Kidney epithelial cell (primary cell): ENCODE results near the gene CAMK2D. TPM values are rescaled to one million over a fixed set of nuclear protein-coding genes. Genes with fewer than 3 reads are reported as not detected.

Experiments
- DNase-seq: peaks from one replicate; pipeline ENCODE4 v3.0.0-alpha.2; 2010; ENCODE audit warnings: low read depth
- H3K27me3 ChIP-seq: 2 replicates; pipeline ENCODE4 v1.6.0; 2011; ENCODE audit warnings: low read length; ENCODE audit not compliant: control insufficient read depth, insufficient read depth
- H3K36me3 ChIP-seq: 2 replicates; pipeline ENCODE4 v1.5.1; 2011; ENCODE audit warnings: low read length; ENCODE audit not compliant: control insufficient read depth, insufficient read depth
- H3K4me3 ChIP-seq: 2 replicates; pipeline ENCODE4 v1.5.1; 2011; ENCODE audit warnings: low read depth, mild to moderate bottlenecking, control low read depth, low read length
- total RNA-seq: library from RNA; depleted of rRNA; stranded (reverse); fragments of >200 nt; gene quantifications from 2 replicates; pipeline ENCODE4 v1.2.3, GENCODE V29; 2015
- TF ChIP-seq, protein P1 (sequence below): IDR thresholded peaks from 2 replicates; pipeline ENCODE4 v1.5.1; 2011; ENCODE audit warnings: mild to moderate bottlenecking, moderate library complexity, low read length, control low read depth, inconsistent platforms; ENCODE audit not compliant: insufficient read depth, poor library complexity, severe bottlenecking

Gene CAMK2D
- total RNA-seq, 1 donor from 2014 or later = 36.2 TPM

DNA sequence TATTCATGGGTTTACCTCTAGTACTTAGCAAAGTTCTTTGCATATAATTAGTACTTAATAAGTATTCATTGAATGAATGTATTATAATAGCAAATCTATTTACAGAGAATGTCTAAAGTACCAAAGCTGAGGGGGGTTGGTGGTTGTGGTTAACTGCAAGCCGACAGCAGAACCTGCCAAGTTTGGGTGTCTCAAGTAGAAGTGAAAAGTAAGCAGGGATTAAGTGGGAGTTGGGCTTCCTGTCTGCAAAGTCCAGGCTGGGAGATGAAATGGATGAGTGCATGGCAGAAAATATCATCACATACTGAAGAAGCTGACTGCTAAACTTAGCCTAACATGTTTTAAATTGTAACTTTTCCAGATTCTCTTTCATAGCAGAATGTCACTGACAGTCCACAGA lies 169.6 kb downstream of the CAMK2D start:
- DNase-seq = no peak
- no peak overlapping the region for H3K4me3 ChIP-seq
- H3K27me3 ChIP-seq = no peaks in the 10 kb centered on the region
- H3K36me3 ChIP-seq = peaks cover 1% of the 10 kb centered on the region
- TF ChIP-seq, protein P1, sequence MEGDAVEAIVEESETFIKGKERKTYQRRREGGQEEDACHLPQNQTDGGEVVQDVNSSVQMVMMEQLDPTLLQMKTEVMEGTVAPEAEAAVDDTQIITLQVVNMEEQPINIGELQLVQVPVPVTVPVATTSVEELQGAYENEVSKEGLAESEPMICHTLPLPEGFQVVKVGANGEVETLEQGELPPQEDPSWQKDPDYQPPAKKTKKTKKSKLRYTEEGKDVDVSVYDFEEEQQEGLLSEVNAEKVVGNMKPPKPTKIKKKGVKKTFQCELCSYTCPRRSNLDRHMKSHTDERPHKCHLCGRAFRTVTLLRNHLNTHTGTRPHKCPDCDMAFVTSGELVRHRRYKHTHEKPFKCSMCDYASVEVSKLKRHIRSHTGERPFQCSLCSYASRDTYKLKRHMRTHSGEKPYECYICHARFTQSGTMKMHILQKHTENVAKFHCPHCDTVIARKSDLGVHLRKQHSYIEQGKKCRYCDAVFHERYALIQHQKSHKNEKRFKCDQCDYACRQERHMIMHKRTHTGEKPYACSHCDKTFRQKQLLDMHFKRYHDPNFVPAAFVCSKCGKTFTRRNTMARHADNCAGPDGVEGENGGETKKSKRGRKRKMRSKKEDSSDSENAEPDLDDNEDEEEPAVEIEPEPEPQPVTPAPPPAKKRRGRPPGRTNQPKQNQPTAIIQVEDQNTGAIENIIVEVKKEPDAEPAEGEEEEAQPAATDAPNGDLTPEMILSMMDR = no peak

DNA sequence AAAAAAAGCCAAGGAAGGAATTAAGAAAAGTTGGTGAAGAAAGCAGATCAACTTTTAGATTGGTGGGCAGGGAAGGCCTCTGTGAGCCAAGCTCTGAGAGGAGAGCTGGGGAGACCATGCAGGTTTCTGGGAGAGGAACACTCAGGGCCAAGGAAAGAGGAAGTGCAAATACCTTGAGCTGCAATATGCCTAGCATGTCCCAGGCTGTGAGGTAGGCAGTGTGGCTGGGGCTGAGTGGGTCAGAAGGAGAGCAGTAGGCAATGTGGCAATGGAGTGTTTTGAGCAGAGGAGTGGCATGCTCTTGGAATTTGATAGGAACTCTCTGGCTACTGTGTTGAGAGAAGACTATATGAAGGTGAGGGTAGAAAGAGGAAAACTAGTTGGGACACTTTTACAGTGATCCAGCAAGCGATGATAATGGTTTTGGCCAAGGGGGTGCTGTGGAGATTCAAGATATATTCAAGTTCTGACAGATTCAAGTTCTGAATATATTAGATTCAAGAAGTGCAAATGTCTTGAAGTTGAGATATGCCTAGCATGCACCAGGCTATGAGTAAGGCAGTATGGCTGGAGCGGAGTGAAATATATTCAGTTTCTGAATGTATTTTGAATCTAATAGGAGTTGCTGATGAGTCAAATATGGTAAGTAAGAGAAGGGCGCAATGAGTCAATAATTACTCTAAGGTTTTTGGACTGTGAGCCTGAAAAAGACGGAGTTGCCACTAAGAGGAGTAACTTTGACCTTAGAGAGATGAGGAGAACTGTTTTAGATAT lies 172.5 kb downstream of the CAMK2D start:
- peaks cover 1% of the 10 kb centered on the region for H3K36me3 ChIP-seq
- no peaks in the 10 kb centered on the region for H3K27me3 ChIP-seq
- no peak for DNase-seq
- H3K4me3 ChIP-seq = no peak overlapping the region
- TF ChIP-seq, protein P1 = no peak

DNA sequence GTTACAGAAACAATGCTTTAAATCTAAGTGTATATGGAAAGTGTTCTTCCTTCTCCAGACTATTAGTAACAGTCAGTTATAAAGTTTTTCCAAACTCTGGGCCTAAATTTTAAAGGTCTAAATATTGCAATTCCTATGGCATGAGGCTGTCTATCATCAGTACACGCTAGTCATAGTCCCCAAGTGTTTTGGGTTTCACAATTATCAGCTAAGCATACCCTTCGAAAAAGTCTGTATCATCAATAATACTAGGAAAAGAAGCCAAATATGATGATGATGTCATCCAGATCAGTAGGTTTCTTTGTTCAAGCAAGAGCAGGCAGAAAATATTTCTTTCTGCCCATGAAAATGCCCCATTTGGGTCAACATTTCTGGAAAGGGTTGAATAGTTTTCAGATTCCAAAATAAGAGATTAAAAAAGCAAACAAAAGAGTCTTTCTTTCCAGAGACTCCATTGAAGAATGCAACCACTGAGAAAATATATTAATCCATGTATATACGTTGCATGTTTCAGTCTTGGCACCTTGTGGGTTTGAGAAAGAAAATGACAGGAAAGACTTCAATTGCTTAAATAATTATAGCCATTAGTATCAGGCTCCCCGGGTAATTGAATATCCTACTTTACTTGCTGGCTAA lies 173.8 kb downstream of the CAMK2D start:
- Histone ChIP-seq H3K27me3 (no peaks in the 10 kb centered on the region), H3K36me3 (peaks cover 1% of the 10 kb centered on the region), H3K4me3 (no peak overlapping the region)
- no peak for DNase-seq
- TF ChIP-seq, protein P1 = no peak

DNA sequence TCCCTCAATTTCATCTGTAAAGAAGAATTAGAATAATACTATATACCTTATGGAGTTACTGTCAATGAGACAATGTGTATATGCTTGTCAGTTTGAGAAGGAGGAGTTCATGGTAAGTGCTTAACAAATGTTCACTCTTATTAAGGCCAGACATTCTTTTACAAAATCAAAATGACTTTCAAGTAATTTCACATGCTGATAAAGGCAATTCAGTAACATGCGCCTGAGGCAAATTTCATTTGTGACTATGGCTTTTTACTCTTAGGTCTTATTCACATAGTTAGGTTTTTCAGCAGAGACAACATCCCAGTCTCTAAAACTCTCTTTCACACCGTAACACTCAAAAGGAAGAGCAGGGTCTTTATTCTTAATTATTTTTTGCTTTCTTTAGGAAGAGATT lies 174.4 kb downstream of the CAMK2D start:
- Histone ChIP-seq H3K27me3 (no peaks in the 10 kb centered on the region), H3K4me3 (no peak overlapping the region), H3K36me3 (peaks cover 1% of the 10 kb centered on the region)
- TF ChIP-seq, protein P1 = no peak
- no peak for DNase-seq

DNA sequence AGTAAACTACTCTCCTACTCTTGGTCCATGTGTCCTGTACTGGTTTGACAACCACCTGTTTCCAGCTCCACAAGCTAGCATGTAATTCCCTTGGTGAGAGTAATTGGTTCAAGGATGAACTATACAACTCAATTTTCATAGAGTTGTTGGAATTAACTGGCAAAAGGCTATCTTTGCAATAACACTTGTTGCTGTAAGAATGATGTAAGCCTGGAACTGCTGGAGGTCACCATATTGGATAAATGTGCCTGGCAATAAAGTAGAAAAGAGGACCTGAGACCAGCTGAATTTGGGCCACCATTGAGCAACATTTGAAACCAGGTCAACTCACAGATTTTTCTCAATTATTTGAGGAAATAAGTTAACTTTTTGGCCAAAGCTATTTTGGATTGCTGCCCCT lies 175.5 kb downstream of the CAMK2D start:
- TF ChIP-seq, protein P1 = no peak
- Histone ChIP-seq H3K27me3 (no peaks in the 10 kb centered on the region), H3K36me3 (peaks cover 1% of the 10 kb centered on the region), H3K4me3 (no peak overlapping the region)
- no peak for DNase-seq
